Globus pallidus (tissue), 1 donor: ENCODE measurements around the gene SLC22A31.
A peak's percentile ranks its signal among the peaks of the same experiment; 100 is the strongest.

Source experiments
- DNase-seq: peaks from one replicate; pipeline ENCODE4 v3.0.0-alpha.2; 2015; ENCODE audit warnings: low spot score

SLC22A31 gene

GRCh38 chr16:89216315-89217137, 16.2 kb upstream of the SLC22A31 start:
- DNase-seq: peak; percentile 64

GRCh38 chr16:89210904-89211515, 10.7 kb upstream of the SLC22A31 start:
- no peak for DNase-seq

- no peak for DNase-seq
These were observed 10.0 kb upstream of the SLC22A31 start for GRCh38 chr16:89210165-89210903.

- no peak for DNase-seq
These were observed 9.2 kb upstream of the SLC22A31 start for GRCh38 chr16:89209522-89210044.

- DNase-seq: no peak
These were observed 7.7 kb upstream of the SLC22A31 start for GRCh38 chr16:89207993-89208392.

GRCh38 chr16:89202422-89203215, 2.3 kb upstream of the SLC22A31 start:
- no peak for DNase-seq

- DNase-seq: no peak
These were observed 1.4 kb upstream of the SLC22A31 start for GRCh38 chr16:89201439-89202377.

GRCh38 chr16:89200850-89201411, 594 bp upstream of the SLC22A31 start:
- DNase-seq: no peak

GRCh38 chr16:89199241-89200123, 855 bp downstream of the SLC22A31 start:
- no peak for DNase-seq

- no peak for DNase-seq
These were observed 1.7 kb downstream of the SLC22A31 start for GRCh38 chr16:89198417-89199240.

GRCh38 chr16:89197633-89198416, 2.5 kb downstream of the SLC22A31 start:
- DNase-seq: no peak

GRCh38 chr16:89197033-89197632, 3.2 kb downstream of the SLC22A31 start:
- DNase-seq: no peak

GRCh38 chr16:89195521-89196171, 4.7 kb downstream of the SLC22A31 start:
- DNase-seq: no peak

- DNase-seq: no peak
These were observed 5.7 kb downstream of the SLC22A31 start for GRCh38 chr16:89194340-89195311.

GRCh38 chr16:89193576-89194293, 6.6 kb downstream of the SLC22A31 start:
- no peak for DNase-seq
